Caco-2 (cell line): ENCODE data around the gene CHD9NB. TPM values are rescaled to one million over a fixed set of nuclear protein-coding genes. Genes with fewer than 3 reads are reported as not detected.

Experiments
- BruUV-seq: library from RNA; stranded (reverse); fragments of 400-500 nt; replicated peaks from 2 replicates; lab custom pipeline; 2021; lab: Mats Ljungman, UMichigan
- CTCF ChIA-PET: fragments of 300-600 bp; sonication (Branson Sonifier 250); formaldehyde crosslinking; loops from one replicate; lab custom pipeline; 2022; ENCODE audit warnings: antibody characterized with exemption; lab: Charles Lee
- POLR2A ChIA-PET: fragments of 300-600 bp; sonication (Branson Sonifier 250); formaldehyde crosslinking; loops from one replicate; lab custom pipeline; 2022; ENCODE audit warnings: antibody characterized with exemption; lab: Charles Lee
- DNase-seq, 2 experiments: peaks; one replicate each; pipeline versions ENCODE4 v3.0.0 to v3.0.0-alpha.2; 2020 to 2022
- H3K27me3 ChIP-seq: replicated peaks from 2 replicates; pipeline ENCODE4 v1.6.0; 2011; ENCODE audit warnings: low read length; ENCODE audit not compliant: control insufficient read depth, insufficient read depth
- H3K36me3 ChIP-seq: 2 replicates; pipeline ENCODE4 v1.5.1; 2011; ENCODE audit warnings: low read length; ENCODE audit not compliant: control insufficient read depth, insufficient read depth
- H3K4me1 ChIP-seq: fragments of 250-450 bp; sonication (Bioruptor Pico); 2 replicates; pipeline ENCODE4 v1.5.1; 2020; ENCODE audit warnings: mild to moderate bottlenecking
- H3K4me3 ChIP-seq: 2 replicates; pipeline ENCODE4 v1.5.1; 2011; ENCODE audit warnings: low read depth, mild to moderate bottlenecking, control low read depth, low read length
- H3K9me3 ChIP-seq: fragments of 250-450 bp; sonication (Bioruptor Pico); 2 replicates; pipeline ENCODE4 v1.5.1; 2020; ENCODE audit warnings: mild to moderate bottlenecking, moderate library complexity
- H3K27ac Mint-ChIP-seq: one replicate; pipeline ENCODE4 v1.8.0; 2022; ENCODE audit warnings: mixed read lengths; ENCODE audit not compliant: unreplicated experiment
- H3K27me3 Mint-ChIP-seq: one replicate; pipeline ENCODE4 v1.8.0; 2022; ENCODE audit warnings: mixed read lengths; ENCODE audit not compliant: insufficient read depth, unreplicated experiment
- H3K36me3 Mint-ChIP-seq: one replicate; pipeline ENCODE4 v1.8.0; 2022; ENCODE audit warnings: mild to moderate bottlenecking, mixed read lengths; ENCODE audit not compliant: insufficient read depth, unreplicated experiment
- H3K4me1 Mint-ChIP-seq: one replicate; pipeline ENCODE4 v1.8.0; 2022; ENCODE audit warnings: low read depth, mixed read lengths; ENCODE audit not compliant: unreplicated experiment
- H3K4me3 Mint-ChIP-seq: one replicate; pipeline ENCODE4 v1.8.0; 2022; ENCODE audit warnings: mild to moderate bottlenecking, moderate library complexity, mixed read lengths; ENCODE audit not compliant: unreplicated experiment
- H3K9me3 Mint-ChIP-seq: one replicate; pipeline ENCODE4 v1.8.0; 2022; ENCODE audit warnings: mixed read lengths; ENCODE audit not compliant: unreplicated experiment
- CTCF ChIP-seq, 2 experiments: fragments of 200-600 bp in 1 of 2; IDR thresholded peaks; 1 replicate in 1 of 2; 2 replicates in 1 of 2; pipeline versions ENCODE4 v1.5.1 to v1.8.0; 2011 to 2022; ENCODE audit warnings: antibody characterized with exemption in 1 of 2, control low read depth in 1 of 2, inconsistent platforms in 1 of 2, low read depth in 1 of 2, low read length in 1 of 2, mild to moderate bottlenecking in 1 of 2, moderate library complexity in 1 of 2; ENCODE audit not compliant: insufficient read depth in 1 of 2, severe bottlenecking in 1 of 2, unreplicated experiment in 1 of 2
- intact Hi-C: fragments of 100-400 bp; cut with micrococcal nuclease; formaldehyde crosslinking; loops from one replicate; pipeline ENCODE4 v1.10.0; 2022; ENCODE audit not compliant: unreplicated experiment
- total RNA-seq: library from RNA; stranded (reverse); gene quantifications from 2 replicates; pipeline ENCODE4 v1.2.3, GENCODE V29; 2022

CHD9NB gene
- total RNA-seq, 1 experiment from 2014 or later: not detected

GRCh38 chr16:53084746-53085334, 32.1 kb upstream of the CHD9NB start:
- H3K4me1 ChIP-seq: no peaks in the 10 kb centered on the region
- CTCF ChIA-PET: no interaction called here
- no peaks in the 10 kb centered on the region for H3K9me3 ChIP-seq
- intact Hi-C loops: no loop called here
- H3K4me3 ChIP-seq: no peak overlapping the region
- no peaks in the 10 kb centered on the region for H3K27me3 ChIP-seq
- DNase-seq: no peak
- H3K27me3 Mint-ChIP-seq: no peaks in the 10 kb centered on the region
- no peak for TF ChIP-seq CTCF (IDR thresholded peaks at IDR 0.05; ENCODE audit: insufficient read depth in 1 of 2, low read depth in 1 of 2, low read length in 1 of 2, severe bottlenecking in 1 of 2, unreplicated experiment in 1 of 2)
- H3K27ac Mint-ChIP-seq: no peak overlapping the region
- no peak overlapping the region for H3K4me3 Mint-ChIP-seq
- H3K36me3 Mint-ChIP-seq: no peaks in the 10 kb centered on the region
- BruUV-seq: no TSS peak
- H3K9me3 Mint-ChIP-seq: no peaks in the 10 kb centered on the region
- no peaks in the 10 kb centered on the region for H3K4me1 Mint-ChIP-seq
- POLR2A ChIA-PET: no interaction called here
- no peaks in the 10 kb centered on the region; the same call in 1 of the 2 replicates for H3K36me3 ChIP-seq

GRCh38 chr16:53084141-53084541, 31.4 kb upstream of the CHD9NB start:
- no peak for TF ChIP-seq CTCF (IDR thresholded peaks at IDR 0.05; ENCODE audit: insufficient read depth in 1 of 2, low read depth in 1 of 2, low read length in 1 of 2, severe bottlenecking in 1 of 2, unreplicated experiment in 1 of 2)
- Mint-ChIP-seq H3K4me3 (no peak overlapping the region), H3K27me3 (no peaks in the 10 kb centered on the region), H3K27ac (no peak overlapping the region), H3K36me3 (no peaks in the 10 kb centered on the region), H3K4me1 (no peaks in the 10 kb centered on the region), H3K9me3 (no peaks in the 10 kb centered on the region)
- Histone ChIP-seq H3K4me1 (no peaks in the 10 kb centered on the region), H3K27me3 (no peaks in the 10 kb centered on the region), H3K9me3 (no peaks in the 10 kb centered on the region), H3K4me3 (no peak overlapping the region), H3K36me3 (no peaks in the 10 kb centered on the region; the same call in 1 of the 2 replicates)
- BruUV-seq: no TSS peak
- intact Hi-C loops: no loop called here
- CTCF ChIA-PET: no interaction called here
- DNase-seq: no peak
- POLR2A ChIA-PET: no interaction called here

GRCh38 chr16:53083119-53083518, 30.4 kb upstream of the CHD9NB start:
- Mint-ChIP-seq H3K4me1 (no peaks in the 10 kb centered on the region), H3K36me3 (no peaks in the 10 kb centered on the region), H3K27me3 (no peaks in the 10 kb centered on the region), H3K9me3 (peaks cover 9% of the 10 kb centered on the region), H3K4me3 (no peak overlapping the region), H3K27ac (no peak overlapping the region)
- Histone ChIP-seq H3K4me3 (no peak overlapping the region), H3K27me3 (no peaks in the 10 kb centered on the region), H3K9me3 (peaks cover 2% of the 10 kb centered on the region; the same call in 1 of the 2 replicates), H3K4me1 (no peaks in the 10 kb centered on the region), H3K36me3 (no peaks in the 10 kb centered on the region; the same call in 1 of the 2 replicates)
- intact Hi-C loops: no loop called here
- CTCF ChIA-PET: no interaction called here
- BruUV-seq: no TSS peak
- TF ChIP-seq CTCF (IDR thresholded peaks at IDR 0.05; ENCODE audit: insufficient read depth in 1 of 2, low read depth in 1 of 2, low read length in 1 of 2, severe bottlenecking in 1 of 2, unreplicated experiment in 1 of 2): no peak
- POLR2A ChIA-PET: no interaction called here
- no peak for DNase-seq
